HEK293 (cell line): ENCODE data around the gene ARMC2.

ENCODE experiments used
- CTCF ChIA-PET: fragments of 350-600 bp; formaldehyde crosslinking; extraction: SDS; loops from one replicate; lab custom pipeline; 2021; ENCODE audit warnings: antibody characterized with exemption; lab: Yijun Ruan, JAX
- POLR2A ChIA-PET: fragments of 300-600 bp; formaldehyde crosslinking; extraction: SDS; loops from one replicate; lab custom pipeline; 2020; ENCODE audit warnings: antibody characterized with exemption, inconsistent platforms; lab: Yijun Ruan, JAX
- H3K27ac ChIP-seq: fragments of 200-500 bp; sonication (Bioruptor generic); 2 replicates; pipeline ENCODE4 v1.5.1; 2014; ENCODE audit warnings: low read depth, low read length, control low read depth, inconsistent platforms; ENCODE audit errors: extremely low read depth
- H3K36me3 ChIP-seq, 2 experiments: fragments of 200-500 bp in 1 of 2; sonication (Bioruptor generic) in 1 of 2; 1 replicate in 1 of 2; 2 replicates in 1 of 2; pipeline ENCODE4 v1.5.1; 2014 to 2017; ENCODE audit warnings: inconsistent platforms in 2 of 2, low read length in 2 of 2; ENCODE audit not compliant: control insufficient read depth in 2 of 2, insufficient read depth in 1 of 2
- H3K4me1 ChIP-seq: fragments of 200-500 bp; sonication (Bioruptor generic); 2 replicates; pipeline ENCODE4 v1.5.1; 2014; ENCODE audit warnings: mild to moderate bottlenecking, low read length, inconsistent platforms; ENCODE audit not compliant: control insufficient read depth, insufficient read depth
- H3K4me3 ChIP-seq: 2 replicates; pipeline ENCODE4 v1.5.1; 2011; ENCODE audit warnings: low read depth, mild to moderate bottlenecking, control low read depth, low read length, moderate library complexity
- H3K9me3 ChIP-seq: fragments of 200-500 bp; sonication (Bioruptor generic); 2 replicates; pipeline ENCODE4 v1.5.1; 2014; ENCODE audit warnings: low read depth, low read length, inconsistent platforms; ENCODE audit not compliant: control insufficient read depth, insufficient read depth
- CTCF ChIP-seq: fragments of 450-650 bp; formaldehyde crosslinking; IDR thresholded peaks from 2 replicates; pipeline ENCODE4 v1.5.1; 2016; ENCODE audit warnings: missing biosample characterization, missing genetic modification characterization
- EGR2 ChIP-seq: fragments of 450-650 bp; formaldehyde crosslinking; IDR thresholded peaks from 2 replicates; pipeline ENCODE4 v1.5.1; 2016; ENCODE audit warnings: low read depth, missing biosample characterization, missing genetic modification characterization
- HOXC10 ChIP-seq: sonication (generic); formaldehyde crosslinking; IDR thresholded peaks from 2 replicates; pipeline ENCODE4 v1.8.1; 2023; ENCODE audit warnings: mild to moderate bottlenecking, missing genetic modification reagents
- KLF16 ChIP-seq: fragments of 450-650 bp; formaldehyde crosslinking; IDR thresholded peaks from 2 replicates; pipeline ENCODE4 v1.5.1; 2017; ENCODE audit warnings: missing biosample characterization, missing genetic modification characterization
- MEIS1 ChIP-seq: sonication (generic); formaldehyde crosslinking; IDR thresholded peaks from 2 replicates; pipeline ENCODE4 v1.8.1; 2022; ENCODE audit warnings: missing genetic modification reagents, mild to moderate bottlenecking, borderline replicate concordance
- SCRT2 ChIP-seq: fragments of 450-650 bp; formaldehyde crosslinking; IDR thresholded peaks from 2 replicates; pipeline ENCODE4 v1.5.1; 2016; ENCODE audit warnings: missing biosample characterization, missing genetic modification characterization
- SP7 ChIP-seq: fragments of 450-650 bp; formaldehyde crosslinking; IDR thresholded peaks from 2 replicates; pipeline ENCODE4 v1.5.1; 2016; ENCODE audit warnings: missing biosample characterization, missing genetic modification characterization
- WT1 ChIP-seq: fragments of 450-650 bp; formaldehyde crosslinking; IDR thresholded peaks from 2 replicates; pipeline ENCODE4 v1.5.1; 2016; ENCODE audit warnings: missing biosample characterization, missing genetic modification characterization
- ZBTB8A ChIP-seq: fragments of 450-650 bp; formaldehyde crosslinking; IDR thresholded peaks from 2 replicates; pipeline ENCODE4 v1.5.1; 2016; ENCODE audit warnings: missing biosample characterization, missing genetic modification characterization
- ZNF132 ChIP-seq: fragments of 450-650 bp; formaldehyde crosslinking; IDR thresholded peaks from 2 replicates; pipeline ENCODE4 v1.5.1; 2017; ENCODE audit warnings: missing biosample characterization, missing genetic modification characterization, borderline replicate concordance
- ZNF157 ChIP-seq: fragments of 450-650 bp; formaldehyde crosslinking; IDR thresholded peaks from 2 replicates; pipeline ENCODE4 v1.5.1; 2016; ENCODE audit warnings: missing biosample characterization, missing genetic modification characterization
- ZNF174 ChIP-seq: fragments of 450-650 bp; formaldehyde crosslinking; IDR thresholded peaks from 2 replicates; pipeline ENCODE4 v1.5.0; 2017; ENCODE audit warnings: missing biosample characterization, mild to moderate bottlenecking, missing genetic modification characterization
- ZNF184 ChIP-seq: fragments of 450-650 bp; IDR thresholded peaks from 2 replicates; pipeline ENCODE4 v1.5.1; 2018; ENCODE audit warnings: missing biosample characterization, mild to moderate bottlenecking, missing genetic modification characterization
- ZNF24 ChIP-seq: fragments of 450-650 bp; formaldehyde crosslinking; IDR thresholded peaks from 2 replicates; pipeline ENCODE4 v1.5.1; 2016; ENCODE audit warnings: missing biosample characterization, missing genetic modification characterization
- ZNF394 ChIP-seq: fragments of 450-650 bp; formaldehyde crosslinking; IDR thresholded peaks from 2 replicates; pipeline ENCODE4 v1.5.1; 2016; ENCODE audit warnings: missing biosample characterization, missing genetic modification characterization, mild to moderate bottlenecking, moderate library complexity, borderline replicate concordance
- ZNF555 ChIP-seq: fragments of 450-650 bp; formaldehyde crosslinking; conservative IDR thresholded peaks from 2 replicates; pipeline ENCODE4 v1.5.1; 2017; ENCODE audit warnings: missing biosample characterization, mild to moderate bottlenecking, missing genetic modification characterization, inconsistent platforms
- ZNF677 ChIP-seq: fragments of 450-650 bp; IDR thresholded peaks from 2 replicates; pipeline ENCODE4 v1.5.0; 2018; ENCODE audit warnings: missing biosample characterization, mild to moderate bottlenecking, missing genetic modification characterization, moderate library complexity
- ZNF692 ChIP-seq: fragments of 450-650 bp; formaldehyde crosslinking; IDR thresholded peaks from 2 replicates; pipeline ENCODE4 v1.5.1; 2016; ENCODE audit warnings: missing biosample characterization, missing genetic modification characterization
- ZNF704 ChIP-seq: fragments of 450-650 bp; formaldehyde crosslinking; IDR thresholded peaks from 2 replicates; pipeline ENCODE4 v1.5.1; 2016; ENCODE audit warnings: missing biosample characterization, missing genetic modification characterization
- ZNF792 ChIP-seq: fragments of 450-650 bp; formaldehyde crosslinking; IDR thresholded peaks from 2 replicates; pipeline ENCODE4 v1.5.1; 2016; ENCODE audit warnings: missing biosample characterization, missing genetic modification characterization
- ZSCAN30 ChIP-seq: fragments of 450-650 bp; IDR thresholded peaks from 2 replicates; pipeline ENCODE4 v1.5.1; 2018; ENCODE audit warnings: missing biosample characterization, mild to moderate bottlenecking, missing genetic modification characterization, moderate library complexity
- TF ChIP-seq, protein P1 (sequence below): fragments of 450-650 bp; formaldehyde crosslinking; IDR thresholded peaks from 2 replicates; pipeline ENCODE4 v1.5.1; 2017; ENCODE audit warnings: missing biosample characterization, missing genetic modification characterization
- TF ChIP-seq, protein P2 (sequence below): fragments of 450-650 bp; formaldehyde crosslinking; IDR thresholded peaks from 2 replicates; pipeline ENCODE4 v1.5.1; 2016; ENCODE audit warnings: missing biosample characterization, missing genetic modification characterization, low read depth
- TF ChIP-seq, protein P3 (sequence below): fragments of 450-650 bp; formaldehyde crosslinking; IDR thresholded peaks from 2 replicates; pipeline ENCODE4 v1.5.1; 2016; ENCODE audit warnings: missing biosample characterization, missing genetic modification characterization
- TF ChIP-seq, protein P4 (sequence below): fragments of 450-650 bp; formaldehyde crosslinking; IDR thresholded peaks from 2 replicates; pipeline ENCODE4 v1.5.1; 2016; ENCODE audit warnings: missing biosample characterization, missing genetic modification characterization

Gene ARMC2

GRCh38 chr6:108835218-108835850, 12.9 kb upstream of the ARMC2 start:
- Histone ChIP-seq H3K4me1 (no peaks in the 10 kb centered on the region), H3K36me3 (no peaks in the 10 kb centered on the region), H3K9me3 (no peaks in the 10 kb centered on the region), H3K4me3 (no peak overlapping the region), H3K27ac (no peak overlapping the region)
- POLR2A ChIA-PET: interaction anchor here (1.0 kb wide), 1 partner anchor 13 kb away, joined by 7 read pairs; the partner anchor contains the start of gene ARMC2
- CTCF ChIA-PET: interaction anchor here (0.5 to 5.8 kb wide), 36 partner anchors 9 to 1343 kb away, joined by 3 to 81 read pairs (median 4); partner anchors contain the start of genes ARMC2 and SESN1
- TF ChIP-seq SCRT2 (tag by site-specific recombination) (peak; percentile 90), KLF16 (no peak), MEIS1 (no peak), SP7 (peak; percentile 49; the same call in 1 of the 2 replicates), ZNF394 (tag by site-specific recombination) (no peak), ZSCAN30 (tag by site-specific recombination) (peak; percentile 69; the same call in 1 of the 2 replicates), ZNF692 (tag by site-specific recombination) (0 out of 2 replicates have a peak, but pooled peaks have one; percentile 35), CTCF (tag by site-specific recombination) (peak; percentile 92), ZBTB8A (tag by site-specific recombination) (peak; percentile 45; the same call in 1 of the 2 replicates), ZNF677 (tag by site-specific recombination) (no peak), WT1 (tag by site-specific recombination) (no peak), ZNF132 (no peak), ZNF792 (tag by site-specific recombination) (no peak), ZNF184 (tag by site-specific recombination) (no peak), ZNF174 (tag by site-specific recombination) (no peak), ZNF157 (tag by site-specific recombination) (no peak), ZNF704 (tag by site-specific recombination) (no peak), EGR2 (tag by site-specific recombination) (no peak), HOXC10 (CRISPR knock-in tag) (no peak), ZNF24 (tag by site-specific recombination) (0 out of 2 replicates have a peak, but pooled peaks have one; percentile 18), ZNF555 (tag by site-specific recombination) (no peak)
- TF ChIP-seq, protein P1, sequence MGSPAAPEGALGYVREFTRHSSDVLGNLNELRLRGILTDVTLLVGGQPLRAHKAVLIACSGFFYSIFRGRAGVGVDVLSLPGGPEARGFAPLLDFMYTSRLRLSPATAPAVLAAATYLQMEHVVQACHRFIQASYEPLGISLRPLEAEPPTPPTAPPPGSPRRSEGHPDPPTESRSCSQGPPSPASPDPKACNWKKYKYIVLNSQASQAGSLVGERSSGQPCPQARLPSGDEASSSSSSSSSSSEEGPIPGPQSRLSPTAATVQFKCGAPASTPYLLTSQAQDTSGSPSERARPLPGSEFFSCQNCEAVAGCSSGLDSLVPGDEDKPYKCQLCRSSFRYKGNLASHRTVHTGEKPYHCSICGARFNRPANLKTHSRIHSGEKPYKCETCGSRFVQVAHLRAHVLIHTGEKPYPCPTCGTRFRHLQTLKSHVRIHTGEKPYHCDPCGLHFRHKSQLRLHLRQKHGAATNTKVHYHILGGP: no peak
- TF ChIP-seq, protein P2, sequence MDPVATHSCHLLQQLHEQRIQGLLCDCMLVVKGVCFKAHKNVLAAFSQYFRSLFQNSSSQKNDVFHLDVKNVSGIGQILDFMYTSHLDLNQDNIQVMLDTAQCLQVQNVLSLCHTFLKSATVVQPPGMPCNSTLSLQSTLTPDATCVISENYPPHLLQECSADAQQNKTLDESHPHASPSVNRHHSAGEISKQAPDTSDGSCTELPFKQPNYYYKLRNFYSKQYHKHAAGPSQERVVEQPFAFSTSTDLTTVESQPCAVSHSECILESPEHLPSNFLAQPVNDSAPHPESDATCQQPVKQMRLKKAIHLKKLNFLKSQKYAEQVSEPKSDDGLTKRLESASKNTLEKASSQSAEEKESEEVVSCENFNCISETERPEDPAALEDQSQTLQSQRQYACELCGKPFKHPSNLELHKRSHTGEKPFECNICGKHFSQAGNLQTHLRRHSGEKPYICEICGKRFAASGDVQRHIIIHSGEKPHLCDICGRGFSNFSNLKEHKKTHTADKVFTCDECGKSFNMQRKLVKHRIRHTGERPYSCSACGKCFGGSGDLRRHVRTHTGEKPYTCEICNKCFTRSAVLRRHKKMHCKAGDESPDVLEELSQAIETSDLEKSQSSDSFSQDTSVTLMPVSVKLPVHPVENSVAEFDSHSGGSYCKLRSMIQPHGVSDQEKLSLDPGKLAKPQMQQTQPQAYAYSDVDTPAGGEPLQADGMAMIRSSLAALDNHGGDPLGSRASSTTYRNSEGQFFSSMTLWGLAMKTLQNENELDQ: no peak
- TF ChIP-seq, protein P3, sequence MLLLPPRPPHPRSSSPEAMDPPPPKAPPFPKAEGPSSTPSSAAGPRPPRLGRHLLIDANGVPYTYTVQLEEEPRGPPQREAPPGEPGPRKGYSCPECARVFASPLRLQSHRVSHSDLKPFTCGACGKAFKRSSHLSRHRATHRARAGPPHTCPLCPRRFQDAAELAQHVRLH (tag by site-specific recombination): 0 out of 2 replicates have a peak, but pooled peaks have one; percentile 28
- TF ChIP-seq, protein P4, sequence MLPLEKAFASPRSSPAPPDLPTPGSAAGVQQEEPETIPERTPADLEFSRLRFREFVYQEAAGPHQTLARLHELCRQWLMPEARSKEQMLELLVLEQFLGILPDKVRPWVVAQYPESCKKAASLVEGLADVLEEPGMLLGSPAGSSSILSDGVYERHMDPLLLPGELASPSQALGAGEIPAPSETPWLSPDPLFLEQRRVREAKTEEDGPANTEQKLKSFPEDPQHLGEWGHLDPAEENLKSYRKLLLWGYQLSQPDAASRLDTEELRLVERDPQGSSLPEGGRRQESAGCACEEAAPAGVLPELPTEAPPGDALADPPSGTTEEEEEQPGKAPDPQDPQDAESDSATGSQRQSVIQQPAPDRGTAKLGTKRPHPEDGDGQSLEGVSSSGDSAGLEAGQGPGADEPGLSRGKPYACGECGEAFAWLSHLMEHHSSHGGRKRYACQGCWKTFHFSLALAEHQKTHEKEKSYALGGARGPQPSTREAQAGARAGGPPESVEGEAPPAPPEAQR (tag by site-specific recombination): no peak
